HG02870 (cell line): ENCODE data around the gene RIGI.
"Not testable (repeated sequence)": the region's sequence is repeated elsewhere in the genome, so short reads cannot be mapped to it uniquely, and the experiment has no call there.

Source experiments
- ATAC-seq: cut with Tn5 transposase; IDR thresholded peaks from one replicate; pipeline ENCODE4 v1.9.1; 2021; ENCODE audit warnings: mild to moderate bottlenecking, moderate library complexity; ENCODE audit not compliant: unreplicated experiment

RIGI gene

GRCh38 chr9:32533336-32533735, 7.3 kb upstream of the RIGI start:
- ATAC-seq = no peak

DNA sequence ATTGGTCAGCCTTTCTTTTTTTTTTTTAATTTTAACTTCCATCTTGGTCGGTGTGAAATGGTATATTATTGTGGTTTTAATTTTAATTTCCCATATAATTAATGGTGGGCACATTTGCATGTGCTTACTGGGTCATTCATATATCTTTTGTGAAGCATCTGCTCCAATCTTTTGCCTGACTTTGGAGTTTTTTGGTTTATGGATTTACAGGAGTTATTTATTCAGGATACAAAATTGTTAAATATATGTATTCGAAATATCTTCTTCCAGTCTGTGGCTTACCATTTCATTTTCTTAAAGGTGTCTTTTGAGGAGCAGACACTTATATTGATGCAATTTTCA, 682 bp upstream of the RIGI start:
- ATAC-seq = no peak

DNA sequence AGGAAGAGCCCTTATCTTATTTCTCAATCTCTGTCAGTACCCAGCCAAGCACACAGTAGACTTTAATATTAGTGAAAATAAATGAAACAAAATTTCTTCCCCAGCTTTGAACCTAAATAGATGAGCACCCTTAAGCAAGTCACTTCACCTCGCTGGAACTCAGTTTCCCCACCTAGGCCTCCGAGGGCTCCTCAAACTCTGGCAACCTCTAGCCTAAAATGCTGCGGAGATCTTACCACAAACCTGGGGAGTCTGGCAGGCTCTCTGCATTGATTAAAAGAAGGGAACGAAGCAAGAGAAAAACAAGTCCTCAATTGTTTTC, 326 bp downstream of the RIGI start:
- no peak for ATAC-seq

GRCh38 chr9:32524892-32525708, 896 bp downstream of the RIGI start:
- no peak for ATAC-seq

- ATAC-seq = not testable (repeated sequence)
These were observed 1.5 kb downstream of the RIGI start for GRCh38 chr9:32524558-32524891.

GRCh38 chr9:32523910-32524309, 2.1 kb downstream of the RIGI start:
- no peak for ATAC-seq

DNA sequence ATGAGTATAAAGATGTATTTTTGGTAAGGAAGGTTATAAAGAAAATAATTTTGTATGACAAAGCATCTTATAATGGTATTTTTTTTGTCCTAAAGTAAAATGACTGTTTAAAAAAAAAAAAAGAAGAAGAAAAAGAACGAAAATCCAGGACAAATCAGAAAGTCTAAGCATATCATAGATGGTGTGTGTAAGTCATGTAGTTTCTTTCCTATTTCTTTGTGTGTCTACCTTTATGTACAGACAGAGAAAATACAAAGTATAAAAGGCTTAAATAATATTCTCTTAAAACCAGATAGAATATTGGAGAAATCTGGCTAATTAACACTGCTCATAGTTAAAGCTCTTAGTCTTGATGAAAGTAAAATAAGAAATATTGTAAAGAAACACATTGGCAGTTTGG, 7.7 kb downstream of the RIGI start:
- ATAC-seq = no peak

DNA sequence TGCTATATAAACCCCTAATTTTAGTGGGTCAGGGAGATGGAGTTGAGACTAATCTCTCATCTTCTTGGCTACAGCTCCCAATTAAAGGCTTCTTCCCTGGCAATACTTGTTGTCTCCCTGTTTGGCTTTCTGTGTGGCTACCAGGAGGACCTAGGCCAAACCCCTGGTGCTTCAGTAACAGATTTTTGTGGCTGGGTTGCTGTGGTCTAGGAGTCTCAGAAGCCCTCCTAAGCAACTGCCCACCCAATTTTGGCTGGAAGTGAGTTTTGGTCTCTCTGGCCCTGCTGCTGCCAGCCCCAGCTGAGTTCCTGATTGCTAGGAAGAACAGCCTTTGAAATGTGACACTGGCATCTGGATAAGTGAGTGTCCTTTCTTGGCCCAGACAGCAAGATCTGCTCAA, 9.8 kb downstream of the RIGI start:
- ATAC-seq = no peak

DNA sequence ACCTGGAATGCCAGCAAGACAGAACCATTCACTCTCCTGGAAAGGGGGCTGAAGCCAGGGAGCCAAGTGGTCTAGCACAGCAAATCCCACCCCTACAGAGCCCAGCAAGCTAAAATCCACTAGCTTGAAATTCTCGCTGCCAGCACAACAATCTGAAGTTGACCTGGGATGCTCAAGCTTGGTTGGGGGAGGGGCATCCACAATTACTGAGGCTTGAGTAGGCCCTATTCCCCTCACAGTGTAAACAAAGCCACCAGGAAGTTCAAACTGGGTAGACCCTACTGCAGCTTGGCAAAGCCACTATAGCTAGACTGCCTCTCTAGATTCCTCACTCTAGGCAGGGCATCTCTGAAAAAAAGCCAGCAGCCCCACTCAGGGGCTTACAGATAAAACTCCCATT, 17.3 kb downstream of the RIGI start:
- ATAC-seq = no peak

DNA sequence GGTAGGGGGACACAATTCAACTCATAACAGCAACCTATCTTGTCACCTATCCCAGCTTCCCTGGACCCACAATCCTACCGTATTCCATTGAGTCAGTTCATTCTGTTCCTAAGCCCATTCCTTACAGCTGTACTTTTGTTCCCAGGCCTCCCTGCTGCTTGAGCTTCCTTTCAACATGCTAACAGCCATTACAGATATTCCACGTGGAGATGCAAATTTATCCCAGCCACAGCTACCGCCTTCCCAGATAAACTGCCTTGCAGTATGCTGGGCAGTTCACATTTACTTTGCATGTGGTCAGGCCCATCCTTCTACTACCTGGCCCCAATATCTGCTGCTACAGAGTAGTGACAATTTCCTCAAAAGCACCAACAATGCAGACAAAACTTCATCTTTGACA, 23.0 kb downstream of the RIGI start:
- ATAC-seq = no peak

DNA sequence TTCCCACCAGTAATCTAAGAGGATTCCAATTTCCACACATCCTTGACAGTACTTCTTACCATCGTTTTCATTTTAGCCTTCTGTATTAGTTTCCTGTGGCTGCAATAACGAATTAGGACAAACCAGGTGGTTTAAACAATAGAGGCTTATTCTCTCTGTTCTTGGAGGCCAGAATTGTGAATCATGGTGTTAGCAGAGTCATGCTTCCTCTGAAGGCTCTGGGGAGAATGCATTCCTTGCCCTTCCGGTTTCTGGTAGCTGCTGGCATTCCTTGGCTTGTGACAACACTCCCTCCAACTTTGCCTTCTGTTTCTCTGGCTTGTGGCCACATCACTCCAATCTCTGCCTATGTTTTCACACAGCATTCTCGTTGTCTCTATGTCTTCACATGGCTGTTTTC, 23.5 kb downstream of the RIGI start:
- no peak for ATAC-seq

GRCh38 chr9:32501868-32502267, 24.1 kb downstream of the RIGI start:
- no peak for ATAC-seq

DNA sequence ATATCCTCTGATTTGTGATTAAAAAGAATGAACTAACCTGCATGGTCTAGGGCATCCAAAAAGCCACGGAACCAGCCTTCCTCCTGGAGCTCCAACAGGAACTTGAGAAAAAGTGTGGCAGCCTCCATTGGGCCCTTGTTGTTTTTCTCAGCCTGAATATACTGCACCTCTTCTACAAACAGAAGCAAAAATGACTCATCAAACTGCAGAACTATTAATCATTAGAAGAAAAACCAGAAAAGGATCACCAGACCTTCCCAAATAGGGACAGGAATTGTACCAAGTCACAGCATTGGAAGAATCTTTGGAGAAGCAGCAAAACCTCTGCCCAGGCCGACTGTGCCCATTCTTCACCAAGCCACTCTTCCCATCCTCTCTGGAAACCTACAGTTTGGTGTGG, 25.2 kb downstream of the RIGI start:
- no peak for ATAC-seq

- ATAC-seq = no peak
These were observed 28.1 kb downstream of the RIGI start for GRCh38 chr9:32497921-32498320.

DNA sequence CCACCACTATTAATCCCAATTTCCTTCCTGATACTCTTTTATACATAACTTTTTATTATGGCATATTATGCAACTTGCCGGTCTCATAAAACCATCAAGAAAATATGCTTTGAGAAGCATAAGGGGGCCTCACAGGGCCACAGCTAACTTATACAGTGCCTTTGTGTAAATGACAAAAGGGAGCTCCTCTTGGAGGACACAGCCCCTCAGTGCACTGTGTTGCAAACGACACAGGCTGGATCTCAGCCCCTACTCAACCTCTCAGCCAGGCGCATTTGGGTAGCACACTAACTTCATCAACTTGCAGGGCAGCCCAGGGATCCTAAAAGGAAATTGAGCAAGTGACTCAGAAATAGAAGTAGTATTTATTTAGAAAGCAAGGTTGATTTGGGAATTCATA, 35.4 kb downstream of the RIGI start:
- no peak for ATAC-seq

DNA sequence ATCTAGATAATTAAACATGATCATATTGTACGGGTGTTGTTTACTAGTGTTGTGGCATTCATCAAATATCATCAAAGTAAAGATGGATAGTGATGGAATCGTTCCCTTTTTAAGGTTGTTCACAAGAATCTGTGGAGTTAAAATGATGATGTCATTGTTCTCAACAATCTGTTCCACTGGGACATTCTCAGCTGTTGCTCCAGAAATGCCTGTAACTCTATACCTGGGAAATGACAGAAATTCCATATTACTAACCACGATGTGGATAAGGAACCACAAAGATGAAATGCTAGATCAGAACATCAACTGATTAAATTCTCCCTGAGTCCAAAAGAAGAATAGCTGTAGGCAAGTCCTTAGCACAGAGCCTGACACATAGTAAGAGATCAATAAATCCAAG, 38.0 kb downstream of the RIGI start:
- ATAC-seq = no peak

DNA sequence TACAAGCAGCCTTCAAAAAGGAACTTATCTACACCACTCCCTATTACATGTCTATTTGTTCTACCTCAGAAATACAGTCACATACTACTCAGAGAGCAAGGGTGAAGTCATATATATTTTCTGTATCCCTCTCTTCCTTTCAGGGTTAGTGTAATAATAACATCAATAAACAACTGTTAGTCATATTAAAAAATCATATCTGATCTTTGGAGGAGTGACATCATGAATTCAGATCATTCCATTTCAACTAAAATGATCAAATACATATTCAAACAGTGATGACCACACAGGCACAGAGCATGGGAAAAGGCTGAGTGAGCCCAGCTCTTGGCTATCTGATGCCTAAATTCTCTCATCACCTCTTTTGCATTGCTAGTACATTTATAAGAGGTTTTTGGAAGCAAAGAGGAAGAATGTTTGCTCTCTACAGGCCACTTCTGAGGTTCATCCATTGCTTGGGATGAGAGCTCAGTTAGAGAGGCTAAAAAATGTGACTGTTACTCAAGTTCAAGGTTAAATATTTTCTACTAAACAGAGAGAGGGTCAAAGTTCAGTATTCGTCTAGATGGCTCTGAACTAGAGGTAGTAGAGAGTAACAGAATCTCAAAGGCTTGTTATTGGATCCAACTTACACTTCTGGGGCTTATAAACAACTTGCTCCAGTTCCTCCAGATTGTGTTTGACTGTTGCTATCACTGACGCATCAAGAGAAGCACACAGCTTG, 39.0 kb downstream of the RIGI start:
- ATAC-seq = no peak

DNA sequence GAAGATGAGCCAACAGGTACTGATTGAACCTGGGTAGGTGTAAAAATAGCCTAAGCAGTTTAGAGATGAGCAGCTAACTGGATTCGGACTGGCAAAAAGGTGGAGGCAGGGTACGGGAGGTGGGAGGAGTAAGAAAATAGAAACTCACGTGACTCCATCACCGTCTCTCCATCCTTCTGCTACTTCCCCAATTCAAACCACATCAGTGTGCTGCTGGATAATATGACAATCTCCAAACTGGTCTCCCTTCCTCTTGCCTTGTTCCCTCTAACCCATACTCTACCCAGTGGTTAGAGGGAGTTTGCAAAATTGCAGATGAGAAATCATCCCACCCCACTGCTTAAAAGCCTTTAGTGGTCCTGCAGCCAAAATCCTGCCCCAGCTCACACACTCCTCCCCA, 42.7 kb downstream of the RIGI start:
- no peak for ATAC-seq
